Psoas muscle (tissue), 8 donors: ENCODE data around the gene CHEK1. TPM values are rescaled to one million over a fixed set of nuclear protein-coding genes. Genes with fewer than 3 reads are reported as not detected.

Source experiments
- ATAC-seq, 4 donors: fragments of 200-7000 bp; cut with Tn5 transposase; one replicate each; pipeline ENCODE4 v1.9.1; 2020; ENCODE audit warnings: moderate library complexity in 3 of 4, mild to moderate bottlenecking in 2 of 4
- DNase-seq, 2 donors: peaks; one replicate each; pipeline ENCODE4 v3.0.0-alpha.2; 2020
- H3K27ac ChIP-seq: fragments of 200-600 bp; one replicate; pipeline ENCODE4 v1.8.0; 2022
- H3K27me3 ChIP-seq, 3 donors: fragments of 200-600 bp in 1 of 3; one replicate each; pipeline versions ENCODE4 v1.6.1 to v1.8.0; 2013 to 2022; ENCODE audit warnings: low read length in 2 of 3, mild to moderate bottlenecking in 2 of 3, moderate library complexity in 1 of 3; ENCODE audit not compliant: insufficient read depth in 3 of 3
- H3K36me3 ChIP-seq, 2 donors: fragments of 200-600 bp in 1 of 2; one replicate each; pipeline versions ENCODE4 v1.6.1 to v1.8.0; 2013 to 2022; ENCODE audit warnings: low read depth in 1 of 2, mild to moderate bottlenecking in 1 of 2, moderate library complexity in 1 of 2; ENCODE audit not compliant: insufficient read depth in 1 of 2
- H3K4me1 ChIP-seq: fragments of 200-600 bp; one replicate; pipeline ENCODE4 v1.8.0; 2022
- H3K4me3 ChIP-seq: fragments of 200-600 bp; one replicate; pipeline ENCODE4 v1.8.0; 2022; ENCODE audit warnings: mild to moderate bottlenecking
- H3K9me3 ChIP-seq: fragments of 200-600 bp; one replicate; pipeline ENCODE4 v1.8.0; 2022
- WGBS, 3 donors: extraction: QIAGEN DNeasy Blood & Tissue Kit; methylation state at CpG; one replicate each; pipeline versions ENCODE4 v1.1.6 to v1.1.7; 2013; 5-methylcytosine and 5-hydroxymethylcytosine counted together
- intact Hi-C, 2 donors: fragments of 100-400 bp; cut with DNase I; formaldehyde crosslinking; loops; one replicate each; pipeline versions ENCODE4 v1.11.0 to v1.14.2; 2022
- polyA plus RNA-seq, 3 donors: library from polyadenylated mRNA; stranded (reverse); fragments of 200-250 nt; gene quantifications; one replicate each; pipeline ENCODE4 v1.2.3, GENCODE V29; 2013
- total RNA-seq, 4 donors: library from RNA; stranded (reverse); fragmentation: NEBNext Ultra II Directional in 2 of 4; extraction: Animal tissue kit (Norgen Biotek cat#: 25700) in 2 of 4; gene quantifications; one replicate each; pipeline versions ENCODE4 v1.2.1 to v1.2.4, GENCODE V29; 2021 to 2023
- TF ChIP-seq, protein P1 (sequence below): fragments of 200-600 bp; IDR thresholded peaks from one replicate; pipeline ENCODE4 v1.8.0; 2022; ENCODE audit warnings: antibody characterized with exemption
- donor health status: healthy with polysubstance abuse.
- donor health status: DM: no; HTN: no; CAD: no; lungs with moderate emphysema.
- donor health status: Bipolar disorder and iron deficiency.
- donor health status: healthy.
- donor health status: DM: yes; HTN: yes; CAD: no.
- donor health status: DM: no; HTN: no; CAD: no.
- donor health status: DM: no; HTN: no; CAD: no.
- donor health status: DM: yes; HTN: yes; CAD: no.

The CHEK1 gene
- total and polyA plus RNA-seq, 7 donors = 0.44 to 1.3 (median 0.81) TPM

DNA sequence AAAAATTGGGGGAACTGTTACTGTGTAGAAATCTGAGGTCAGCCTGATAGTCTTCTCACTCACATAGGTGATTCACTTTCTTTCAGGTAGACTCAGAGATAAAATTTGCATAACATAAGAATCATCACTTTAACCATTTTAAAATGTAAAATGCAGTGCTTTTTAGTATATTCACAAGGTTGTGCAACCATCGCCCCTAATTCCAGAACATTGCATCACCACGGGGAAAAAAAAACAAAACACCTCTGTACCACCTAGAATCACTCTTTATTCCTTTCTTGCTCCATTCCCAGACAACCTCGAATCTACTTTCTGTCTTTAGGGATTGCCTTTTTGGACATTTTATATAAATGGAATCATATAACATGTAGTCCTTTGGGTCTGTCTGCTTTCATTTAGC, 20.9 kb downstream of the CHEK1 start:
- DNase-seq (no peak), ATAC-seq (no peak)
- Histone ChIP-seq H3K4me3 (no peak overlapping the region), H3K27me3 (no peaks in the 10 kb centered on the region), H3K4me1 (no peaks in the 10 kb centered on the region), H3K36me3 (no peaks in the 10 kb centered on the region), H3K9me3 (no peaks in the 10 kb centered on the region), H3K27ac (no peak overlapping the region)
- TF ChIP-seq, protein P1, sequence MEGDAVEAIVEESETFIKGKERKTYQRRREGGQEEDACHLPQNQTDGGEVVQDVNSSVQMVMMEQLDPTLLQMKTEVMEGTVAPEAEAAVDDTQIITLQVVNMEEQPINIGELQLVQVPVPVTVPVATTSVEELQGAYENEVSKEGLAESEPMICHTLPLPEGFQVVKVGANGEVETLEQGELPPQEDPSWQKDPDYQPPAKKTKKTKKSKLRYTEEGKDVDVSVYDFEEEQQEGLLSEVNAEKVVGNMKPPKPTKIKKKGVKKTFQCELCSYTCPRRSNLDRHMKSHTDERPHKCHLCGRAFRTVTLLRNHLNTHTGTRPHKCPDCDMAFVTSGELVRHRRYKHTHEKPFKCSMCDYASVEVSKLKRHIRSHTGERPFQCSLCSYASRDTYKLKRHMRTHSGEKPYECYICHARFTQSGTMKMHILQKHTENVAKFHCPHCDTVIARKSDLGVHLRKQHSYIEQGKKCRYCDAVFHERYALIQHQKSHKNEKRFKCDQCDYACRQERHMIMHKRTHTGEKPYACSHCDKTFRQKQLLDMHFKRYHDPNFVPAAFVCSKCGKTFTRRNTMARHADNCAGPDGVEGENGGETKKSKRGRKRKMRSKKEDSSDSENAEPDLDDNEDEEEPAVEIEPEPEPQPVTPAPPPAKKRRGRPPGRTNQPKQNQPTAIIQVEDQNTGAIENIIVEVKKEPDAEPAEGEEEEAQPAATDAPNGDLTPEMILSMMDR = no peak
- intact Hi-C loops = no loop called here
- WGBS, 3 donors = 93 to 96% (median 96%) methylated on average over 3 of the region's 3 CpGs

DNA sequence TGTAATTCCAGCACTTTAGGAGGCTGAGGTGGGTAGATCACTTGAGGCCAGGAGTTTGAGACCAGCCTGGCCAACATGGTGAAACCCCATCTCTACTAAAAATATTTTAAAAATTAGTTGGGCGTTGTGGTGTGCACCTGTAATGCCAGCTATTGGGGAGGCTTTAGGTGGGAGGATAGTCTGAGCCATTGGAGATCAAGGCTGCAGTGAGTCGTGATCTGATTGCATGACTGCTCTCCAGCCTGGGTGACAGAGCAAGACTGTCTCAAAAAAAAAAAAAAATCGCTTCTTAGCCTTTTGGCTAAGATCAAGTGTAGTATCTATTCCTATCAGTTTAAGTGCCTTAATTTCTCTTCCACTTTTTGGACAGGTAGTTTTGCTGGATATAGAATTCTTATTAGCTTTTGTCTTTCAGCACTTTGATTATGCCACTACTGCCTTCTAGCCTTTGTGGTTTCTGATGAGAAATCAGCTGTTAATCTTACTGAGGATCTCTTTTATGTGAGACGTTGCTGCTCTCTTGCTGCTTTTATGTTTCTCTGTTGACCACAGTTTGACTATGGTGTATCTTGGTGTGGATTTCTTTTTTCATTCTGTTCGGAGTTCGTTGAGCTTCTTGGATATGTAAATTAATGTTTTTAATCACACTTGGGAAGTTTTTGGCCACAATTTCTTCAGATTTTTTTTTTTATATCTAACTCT, 24.7 kb downstream of the CHEK1 start:
- Histone ChIP-seq H3K4me1 (no peaks in the 10 kb centered on the region), H3K27ac (no peak overlapping the region), H3K9me3 (no peaks in the 10 kb centered on the region), H3K27me3 (no peaks in the 10 kb centered on the region), H3K4me3 (no peak overlapping the region), H3K36me3 (no peaks in the 10 kb centered on the region)
- intact Hi-C loops = no loop called here
- no peak for DNase-seq
- TF ChIP-seq, protein P1 = no peak
- ATAC-seq = no peak
- WGBS, 3 donors = 90 to 94% (median 92%) methylated on average over 6 of the region's 6 CpGs

DNA sequence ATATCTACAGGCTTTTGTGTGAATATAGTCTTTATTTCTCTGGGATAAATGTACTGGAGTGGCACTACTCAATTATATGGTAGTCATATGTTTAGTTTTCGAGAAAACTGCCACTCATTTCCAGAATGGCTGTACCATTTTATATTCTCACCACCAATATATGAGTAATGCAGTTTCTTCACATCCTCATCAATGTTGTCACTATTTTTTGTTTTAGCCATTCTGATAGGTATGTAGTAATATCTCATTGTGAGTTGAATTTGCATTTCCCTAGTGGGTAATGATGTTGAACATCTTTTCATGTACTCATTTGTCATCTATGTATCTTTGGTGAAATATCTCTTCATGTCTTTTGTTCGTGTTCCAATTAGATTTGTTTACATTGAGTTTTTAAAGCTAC, 37.7 kb downstream of the CHEK1 start:
- 96 to 99% (median 97%) methylated on average over 2 of the region's 2 CpGs for WGBS, 3 donors
- Histone ChIP-seq H3K27me3 (no peaks in the 10 kb centered on the region), H3K9me3 (peaks cover 8% of the 10 kb centered on the region), H3K4me1 (no peaks in the 10 kb centered on the region), H3K36me3 (no peaks in the 10 kb centered on the region), H3K27ac (no peak overlapping the region), H3K4me3 (no peak overlapping the region)
- no peak for ATAC-seq
- DNase-seq = no peak
- intact Hi-C loops = no loop called here
- TF ChIP-seq, protein P1 = no peak

DNA sequence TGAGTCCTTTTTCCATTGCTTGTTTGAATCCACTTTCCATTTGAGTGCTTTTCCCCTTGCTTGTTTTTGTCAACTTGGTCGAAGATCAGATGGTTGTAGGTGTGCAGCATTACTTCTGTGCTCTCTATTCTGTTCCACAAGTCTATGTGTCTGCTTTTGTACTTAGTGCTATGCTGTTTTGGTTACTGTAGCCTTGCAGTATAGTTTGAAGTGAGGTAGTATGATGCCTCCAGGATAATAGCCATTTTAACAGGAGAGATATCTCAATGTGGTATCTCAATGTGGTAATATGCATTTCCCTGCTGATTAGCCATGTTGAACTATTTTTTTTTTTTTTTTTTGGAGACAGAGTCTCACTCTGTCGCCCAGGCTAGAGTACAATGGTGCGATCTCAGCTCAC, 38.9 kb downstream of the CHEK1 start:
- no peaks in the 10 kb centered on the region for H3K27me3 ChIP-seq
- TF ChIP-seq, protein P1 = no peak
- WGBS, 3 donors = 92 to 100% (median 99%) methylated on average over 1 to 3 of the region's 3 CpGs
- no peaks in the 10 kb centered on the region for H3K36me3 ChIP-seq
- DNase-seq (no peak), ATAC-seq (no peak)
- H3K4me3 ChIP-seq = no peak overlapping the region
- H3K9me3 ChIP-seq = peaks cover 8% of the 10 kb centered on the region
- no peak overlapping the region for H3K27ac ChIP-seq
- no peaks in the 10 kb centered on the region for H3K4me1 ChIP-seq
- intact Hi-C loops = no loop called here

DNA sequence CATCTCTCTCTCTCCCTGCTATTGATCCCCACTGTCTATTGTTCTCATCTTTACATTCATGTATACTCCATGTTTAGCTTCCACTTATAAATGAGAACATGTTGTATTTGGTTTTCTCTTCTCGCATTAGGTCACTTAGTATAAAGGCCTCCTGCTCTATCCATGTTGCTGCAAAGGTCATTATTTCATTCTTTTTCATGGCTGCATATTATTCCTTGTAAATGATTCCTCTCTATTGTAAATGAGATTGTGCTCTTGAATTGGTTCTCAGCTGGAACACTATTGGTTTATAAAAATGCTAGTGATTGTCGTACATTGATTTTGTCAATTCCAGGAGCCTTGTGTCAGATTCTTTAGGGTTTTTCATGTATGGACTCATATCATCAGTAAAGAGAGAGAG, 42.2 kb downstream of the CHEK1 start:
- intact Hi-C loops = no loop called here
- TF ChIP-seq, protein P1 = no peak
- Histone ChIP-seq H3K27ac (no peak overlapping the region), H3K4me1 (no peaks in the 10 kb centered on the region), H3K36me3 (no peaks in the 10 kb centered on the region), H3K4me3 (no peak overlapping the region), H3K27me3 (no peaks in the 10 kb centered on the region), H3K9me3 (peaks cover 8% of the 10 kb centered on the region)
- ATAC-seq = no peak
- DNase-seq = no peak
- WGBS, 3 donors = 97 to 98% (median 97%) methylated on average over 2 of the region's 2 CpGs
